Endothelial cell of umbilical vein (primary cell): ENCODE measurements around the gene SLC38A8.

Source experiments
- CTCF ChIP-seq, 2 donors: IDR thresholded peaks; 1 replicate in 1 of 2; 2 replicates in 1 of 2; pipeline ENCODE4 v1.5.1; 2011; ENCODE audit warnings: low read length in 2 of 2, mild to moderate bottlenecking in 2 of 2, moderate library complexity in 2 of 2, control low read depth in 1 of 2, inconsistent platforms in 1 of 2, low read depth in 1 of 2; ENCODE audit not compliant: insufficient read depth in 1 of 2; ENCODE audit errors: extremely low read depth in 1 of 2
- EZH2 ChIP-seq: IDR thresholded peaks from 2 replicates; pipeline ENCODE4 v1.6.1; 2012; ENCODE audit warnings: borderline replicate concordance, low read depth, mild to moderate bottlenecking, moderate library complexity, low read length, inconsistent platforms; ENCODE audit not compliant: severe bottlenecking
- JUN ChIP-seq: IDR thresholded peaks from 2 replicates; pipeline ENCODE4 v1.6.1; 2011; ENCODE audit warnings: borderline replicate concordance, low read depth; ENCODE audit not compliant: insufficient read length, insufficient read depth
- MYC ChIP-seq: IDR thresholded peaks from one replicate; pipeline ENCODE4 v1.6.1; 2011; ENCODE audit warnings: mild to moderate bottlenecking, low read depth, low read length
- POLR2A ChIP-seq: IDR thresholded peaks from 2 replicates; pipeline ENCODE4 v1.6.1; 2012; ENCODE audit warnings: low read depth, mild to moderate bottlenecking, control low read depth, low read length
- TF ChIP-seq, protein P1 (sequence below): IDR thresholded peaks from 2 replicates; pipeline ENCODE4 v1.6.1; 2011; ENCODE audit not compliant: insufficient read depth, insufficient read length

DNA sequence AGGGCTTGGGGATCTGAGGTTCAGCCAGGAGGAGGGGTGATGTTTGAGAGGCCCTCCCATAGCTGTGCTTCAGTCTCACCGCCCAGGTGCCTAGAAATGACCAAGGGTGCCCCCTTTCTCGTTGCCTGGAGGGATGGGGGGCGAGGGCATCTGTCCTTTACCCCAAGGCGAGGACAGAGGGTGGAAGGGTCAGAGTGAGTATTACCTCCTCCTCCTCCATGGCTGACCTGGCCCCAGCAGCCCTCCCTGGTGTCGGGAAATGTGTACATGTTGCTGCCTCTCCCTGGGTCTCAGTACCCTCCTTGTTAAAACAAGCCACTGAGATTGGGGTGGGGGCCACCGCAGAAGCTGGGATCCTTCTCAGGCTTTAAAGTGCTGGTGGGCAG, 72.2 kb downstream of the SLC38A8 start:
- TF ChIP-seq CTCF (IDR thresholded peaks at IDR 0.05; ENCODE audit: extremely low read depth in 1 of 2, insufficient read depth in 1 of 2, low read depth in 1 of 2, low read length in 2 of 2) (no peak), EZH2 (no peak), POLR2A (no peak), JUN (no peak), MYC (no peak)
- TF ChIP-seq, protein P1, sequence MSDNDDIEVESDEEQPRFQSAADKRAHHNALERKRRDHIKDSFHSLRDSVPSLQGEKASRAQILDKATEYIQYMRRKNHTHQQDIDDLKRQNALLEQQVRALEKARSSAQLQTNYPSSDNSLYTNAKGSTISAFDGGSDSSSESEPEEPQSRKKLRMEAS, result no peak
